ENCODE data around the gene SLC47A2.

SLC47A2 gene

GRCh38 chr17:19746517-19746916 is 30.1 kb upstream of the SLC47A2 start:
- H3K4me3 ChIP-seq (ENCODE audit: low read length): no peak overlapping the region
- TF ChIP-seq CTCF (IDR thresholded peaks at IDR 0.05; ENCODE audit: insufficient read depth, low read depth, low read length, missing control alignments): no peak
- no peak for DNase-seq (ENCODE audit: low read depth)

GRCh38 chr17:19744922-19745757 is 28.8 kb upstream of the SLC47A2 start:
- peak; percentile 82 for DNase-seq (ENCODE audit: low read depth)
- peak overlapping the region; percentile 19 for H3K4me3 ChIP-seq (ENCODE audit: low read length)
- peak; percentile 79 for TF ChIP-seq CTCF (IDR thresholded peaks at IDR 0.05; ENCODE audit: insufficient read depth, low read depth, low read length, missing control alignments)

GRCh38 chr17:19744492-19744891 is 28.1 kb upstream of the SLC47A2 start:
- no peak for TF ChIP-seq CTCF (IDR thresholded peaks at IDR 0.05; ENCODE audit: insufficient read depth, low read depth, low read length, missing control alignments)
- no peak for DNase-seq (ENCODE audit: low read depth)
- H3K4me3 ChIP-seq (ENCODE audit: low read length): peak overlapping the region; percentile 12

- no peak for DNase-seq (ENCODE audit: low read depth)
- no peak overlapping the region for H3K4me3 ChIP-seq (ENCODE audit: low read length)
- no peak for TF ChIP-seq CTCF (IDR thresholded peaks at IDR 0.05; ENCODE audit: insufficient read depth, low read depth, low read length, missing control alignments)
These were observed 27.0 kb upstream of the SLC47A2 start for GRCh38 chr17:19743101-19744100.

GRCh38 chr17:19742495-19742894 is 26.1 kb upstream of the SLC47A2 start:
- no peak overlapping the region for H3K4me3 ChIP-seq (ENCODE audit: low read length)
- no peak for DNase-seq (ENCODE audit: low read depth)
- TF ChIP-seq CTCF (IDR thresholded peaks at IDR 0.05; ENCODE audit: insufficient read depth, low read depth, low read length, missing control alignments): no peak

- no peak overlapping the region for H3K4me3 ChIP-seq (ENCODE audit: low read length)
- TF ChIP-seq CTCF (IDR thresholded peaks at IDR 0.05; ENCODE audit: insufficient read depth, low read depth, low read length, missing control alignments): no peak
These were observed 25.6 kb upstream of the SLC47A2 start for GRCh38 chr17:19741832-19742457.

More at GRCh38 chr17:19741832-19742457, 25.6 kb upstream of the SLC47A2 start:
- DNase-seq (ENCODE audit: low read depth): no peak

All from epithelial cell of esophagus (primary cell).